LoVo (cell line): ENCODE data around the gene IARS1.
A peak's percentile ranks its signal among the peaks of the same experiment; 100 is the strongest.

Experiments
- DNase-seq: peaks from one replicate; pipeline ENCODE4 v3.0.0-alpha.2; 2016; ENCODE audit warnings: low spot score

Gene IARS1

GRCh38 chr9:92295240-92295790 is 1.8 kb upstream of the IARS1 start:
- no peak for DNase-seq

GRCh38 chr9:92294297-92294676 is 790 bp upstream of the IARS1 start:
- peak; percentile 27 for DNase-seq

GRCh38 chr9:92293075-92293354 is 482 bp downstream of the IARS1 start:
- DNase-seq = no peak

- DNase-seq = peak; percentile 22
Measured at GRCh38 chr9:92292338-92293074, 991 bp downstream of the IARS1 start.

GRCh38 chr9:92291577-92291976 is 1.9 kb downstream of the IARS1 start:
- DNase-seq = no peak

GRCh38 chr9:92290785-92291429 is 2.6 kb downstream of the IARS1 start:
- no peak for DNase-seq

- DNase-seq = no peak
Measured at GRCh38 chr9:92289708-92290390, 3.6 kb downstream of the IARS1 start.

- no peak for DNase-seq
Measured at GRCh38 chr9:92279302-92279701, 14.2 kb downstream of the IARS1 start.

- DNase-seq = no peak
Measured at GRCh38 chr9:92278110-92278509, 15.4 kb downstream of the IARS1 start.

GRCh38 chr9:92276331-92277032 is 17.0 kb downstream of the IARS1 start:
- no peak for DNase-seq

- DNase-seq = no peak
Measured at GRCh38 chr9:92275541-92275940, 18.0 kb downstream of the IARS1 start.

GRCh38 chr9:92270511-92270910 is 23.0 kb downstream of the IARS1 start:
- no peak for DNase-seq

- no peak for DNase-seq
Measured at GRCh38 chr9:92266486-92266885, 27.0 kb downstream of the IARS1 start.

GRCh38 chr9:92265154-92265553 is 28.3 kb downstream of the IARS1 start:
- DNase-seq = no peak

- no peak for DNase-seq
Measured at GRCh38 chr9:92263131-92263530, 30.4 kb downstream of the IARS1 start.

GRCh38 chr9:92257327-92257726 is 36.2 kb downstream of the IARS1 start:
- DNase-seq = no peak

GRCh38 chr9:92254381-92255337 is 38.8 kb downstream of the IARS1 start:
- no peak for DNase-seq

- DNase-seq = no peak
Measured at GRCh38 chr9:92253656-92254055, 39.8 kb downstream of the IARS1 start.

GRCh38 chr9:92247981-92248380 is 45.5 kb downstream of the IARS1 start:
- no peak for DNase-seq

GRCh38 chr9:92247296-92247695 is 46.2 kb downstream of the IARS1 start:
- no peak for DNase-seq

- DNase-seq = no peak
Measured at GRCh38 chr9:92245005-92245797, 48.3 kb downstream of the IARS1 start.
